GM18499 (cell line): ENCODE data around the gene HSD17B10.
"Not testable (repeated sequence)": the region's sequence is repeated elsewhere in the genome, so short reads cannot be mapped to it uniquely, and the experiment has no call there.

Source experiments
- ATAC-seq: cut with Tn5 transposase; IDR thresholded peaks from one replicate; pipeline ENCODE4 v1.9.1; 2021; ENCODE audit warnings: moderate number of reproducible peaks; ENCODE audit not compliant: insufficient read depth, unreplicated experiment

The HSD17B10 gene

GRCh38 chrX:53438174-53438831, 4.1 kb upstream of the HSD17B10 start:
- no peak for ATAC-seq

GRCh38 chrX:53437206-53437605, 3.0 kb upstream of the HSD17B10 start:
- no peak for ATAC-seq

- peak; percentile 80 for ATAC-seq
These were observed 1.8 kb upstream of the HSD17B10 start for GRCh38 chrX:53435997-53436396.

- ATAC-seq, result no peak
These were observed 3.9 kb downstream of the HSD17B10 start for GRCh38 chrX:53430231-53430630.

- no peak for ATAC-seq
These were observed 4.4 kb downstream of the HSD17B10 start for GRCh38 chrX:53429755-53430154.

GRCh38 chrX:53422861-53423306, 11.3 kb downstream of the HSD17B10 start, which contains the start of gene RIBC1:
TSS of gene RIBC1 (plus strand) at chrX:53422873. CDS start at chrX:53426277, 3,404 bp downstream.
- ATAC-seq, result no peak

- ATAC-seq, result peak; percentile 80
These were observed 11.9 kb downstream of the HSD17B10 start, which contains the start of gene SMC1A for GRCh38 chrX:53422086-53422860. TSS of gene SMC1A (minus strand) at chrX:53422654. CDS start at chrX:53422600, 54 bp downstream.

GRCh38 chrX:53421772-53422085, 12.4 kb downstream of the HSD17B10 start:
- ATAC-seq, result no peak

- ATAC-seq, result no peak
These were observed 13.0 kb downstream of the HSD17B10 start for GRCh38 chrX:53421125-53421524.

GRCh38 chrX:53420351-53420750, 13.8 kb downstream of the HSD17B10 start:
- not testable (repeated sequence) for ATAC-seq

GRCh38 chrX:53412446-53412845, 21.7 kb downstream of the HSD17B10 start:
- ATAC-seq, result no peak

- no peak for ATAC-seq
These were observed 30.6 kb downstream of the HSD17B10 start for GRCh38 chrX:53403535-53403934.

GRCh38 chrX:53398216-53398615, 36.0 kb downstream of the HSD17B10 start:
- no peak for ATAC-seq

GRCh38 chrX:53395605-53396298, 38.4 kb downstream of the HSD17B10 start:
- ATAC-seq, result no peak

GRCh38 chrX:53383376-53384076, 50.6 kb downstream of the HSD17B10 start:
- no peak for ATAC-seq
